ENCODE measurements around the gene REX1BD.

The REX1BD gene

DNA sequence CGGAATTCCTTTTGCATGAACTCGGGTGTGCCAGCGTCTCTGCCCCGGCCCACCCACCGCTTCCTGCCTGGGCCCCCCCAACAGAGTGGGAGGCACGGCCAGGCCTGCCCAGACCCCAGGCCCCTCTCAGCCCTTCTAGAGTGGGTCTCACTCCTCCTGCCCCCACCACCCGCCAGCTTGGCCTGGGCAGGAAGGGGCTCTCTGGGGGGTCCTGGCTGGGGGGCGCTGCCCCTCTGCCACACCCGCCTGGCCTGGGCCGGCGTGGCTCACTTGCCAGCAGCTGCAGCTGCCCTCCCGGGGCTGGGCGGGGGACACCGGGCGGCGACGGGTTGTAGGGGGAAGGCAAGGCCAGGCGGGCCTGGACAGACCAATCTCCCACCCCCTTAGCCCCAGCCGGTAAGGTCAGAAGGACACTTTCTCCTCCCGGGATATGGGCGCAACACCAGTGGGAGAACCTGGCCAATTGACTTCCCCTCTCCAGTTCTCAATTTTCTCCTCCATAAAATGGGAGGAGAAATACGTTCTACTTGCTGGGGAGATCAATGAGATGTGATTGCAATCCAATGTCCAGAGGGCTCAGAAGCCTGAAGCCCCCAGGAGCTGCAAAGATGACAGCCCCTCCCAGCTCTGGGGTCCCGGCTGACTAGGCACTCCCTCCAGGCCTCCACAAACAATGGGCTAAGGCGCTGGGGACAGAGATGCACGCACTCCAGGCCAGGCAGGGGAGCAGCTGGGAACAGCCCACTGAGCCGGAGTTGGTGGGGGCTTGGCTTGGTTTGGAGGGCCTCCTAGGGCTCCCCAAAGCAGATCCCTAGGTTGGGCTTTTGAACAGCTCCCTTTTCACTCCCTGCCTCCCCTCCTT is 15.6 kb downstream of the REX1BD start:
- no peak for DNase-seq

GRCh38 chr19:18604820-18605159 is 16.2 kb downstream of the REX1BD start:
- no peak for DNase-seq

GRCh38 chr19:18605196-18605545 is 16.6 kb downstream of the REX1BD start:
- DNase-seq, result no peak

- no peak for DNase-seq
Measured at GRCh38 chr19:18605546-18606280, 17.1 kb downstream of the REX1BD start.

DNA sequence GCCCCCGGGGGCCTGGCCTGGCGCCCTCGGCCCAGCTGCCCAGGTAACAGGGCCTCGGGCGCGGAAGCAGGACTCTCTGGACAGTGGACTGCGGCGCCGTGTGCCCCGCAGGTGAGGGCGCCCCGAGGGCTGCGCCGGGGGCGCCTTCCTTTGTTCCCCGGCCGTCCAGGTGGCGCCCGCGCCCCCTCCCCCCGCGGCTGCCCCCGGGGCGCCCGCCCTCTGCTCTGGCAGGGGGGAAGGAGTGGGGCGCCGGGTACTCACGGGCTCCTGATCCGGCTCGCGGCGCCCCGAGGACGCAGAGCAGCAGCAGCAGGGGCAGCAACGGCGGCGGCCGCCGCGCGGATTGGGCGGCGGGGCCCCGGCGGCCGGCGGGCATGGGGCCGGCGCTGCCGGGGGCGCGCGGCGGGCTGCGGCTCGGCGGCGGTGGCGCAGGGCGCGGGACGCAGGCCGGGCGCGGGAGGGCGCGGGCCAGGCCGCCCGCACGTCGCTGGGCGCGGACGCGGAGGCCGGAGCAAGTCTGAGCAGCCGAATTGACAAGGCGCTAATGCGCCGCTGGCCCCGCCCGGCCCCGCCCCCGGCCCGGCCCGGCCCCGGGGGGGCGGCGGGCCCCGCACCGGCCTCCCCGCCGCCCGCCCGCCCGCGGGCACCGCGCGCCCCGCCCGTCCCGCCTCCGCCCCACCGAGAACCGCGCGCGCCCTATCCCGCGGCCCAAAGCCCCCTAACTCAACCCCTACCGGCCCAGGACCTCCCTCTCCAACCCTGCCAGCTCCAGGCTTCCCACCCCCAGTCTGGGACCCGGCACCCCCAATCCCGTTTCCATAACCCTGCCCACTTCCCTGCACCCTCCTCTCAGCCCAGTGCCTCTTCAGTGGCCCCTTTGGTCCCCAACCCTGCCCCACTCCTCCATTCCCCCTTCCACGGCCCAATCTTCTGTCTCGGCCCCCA is 18.0 kb downstream of the REX1BD start, which contains the start of gene CRLF1:
CRLF1 (minus strand) TSS at position 519 of the 945 bp plus-strand sequence; CDS start at position 376, 143 bp downstream.
- no peak for DNase-seq

DNA sequence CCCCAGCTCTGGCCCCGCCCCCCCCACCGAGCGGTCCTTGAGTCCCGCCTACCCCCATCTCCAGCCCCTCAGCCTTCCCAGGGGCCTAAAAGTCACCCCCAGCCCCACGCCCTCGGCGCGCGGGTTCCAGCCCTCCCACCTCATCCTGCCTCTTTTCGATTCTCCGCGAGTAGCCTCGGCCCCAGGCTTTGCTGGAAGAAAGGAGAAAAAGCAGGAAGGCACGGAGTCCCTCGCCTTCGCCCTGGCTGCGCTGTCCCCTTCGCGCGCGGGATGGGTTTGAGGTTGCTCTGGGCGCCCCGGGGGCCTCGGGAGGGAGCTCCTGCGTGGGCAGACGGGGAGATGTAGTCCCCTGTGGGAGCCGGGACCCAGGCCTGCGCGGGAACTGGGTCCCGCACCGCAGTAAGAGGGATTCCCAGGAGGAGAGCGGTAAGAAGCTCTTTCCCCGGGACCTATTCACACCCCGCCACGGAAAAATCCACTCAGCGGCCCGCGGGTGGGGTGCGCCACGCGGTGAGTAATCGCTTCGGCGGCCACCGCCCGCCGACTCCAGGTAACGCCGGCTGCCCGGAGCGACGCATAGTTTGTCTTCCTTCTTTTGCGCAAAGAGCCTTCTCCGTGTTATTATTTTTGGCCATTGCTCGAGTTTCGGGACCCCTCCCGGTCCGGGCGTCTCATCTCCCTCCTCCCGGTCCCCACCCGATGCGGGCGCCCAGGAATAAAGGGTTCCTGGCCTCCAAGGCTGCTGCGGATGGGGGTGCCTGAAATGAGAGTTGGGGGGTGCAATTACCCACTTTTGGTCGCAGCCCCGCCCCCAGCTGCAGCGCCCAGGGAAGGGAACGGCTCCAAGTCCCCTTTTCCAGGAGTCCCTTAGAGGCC is 18.9 kb downstream of the REX1BD start:
- DNase-seq, result no peak

- DNase-seq, result no peak
Measured at GRCh38 chr19:18608102-18608804, 19.7 kb downstream of the REX1BD start.

GRCh38 chr19:18608805-18609716 is 20.5 kb downstream of the REX1BD start:
- DNase-seq, result no peak

DNA sequence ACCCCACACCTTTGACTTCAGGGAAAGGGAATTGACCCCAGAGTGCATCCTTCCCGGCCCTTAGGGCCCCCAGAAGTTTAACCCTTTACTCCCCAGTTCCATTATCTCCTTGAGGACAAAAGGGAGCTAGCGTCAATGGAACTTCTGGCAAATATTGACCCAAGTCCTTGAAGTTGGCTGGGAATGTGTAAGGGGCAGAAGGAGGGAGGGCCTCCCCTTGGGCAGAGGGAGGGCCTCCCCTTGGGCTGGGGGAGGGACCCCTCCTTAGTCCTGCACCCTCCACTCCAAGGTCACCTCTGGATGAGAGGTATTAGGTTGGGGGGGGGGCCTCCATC is 21.1 kb downstream of the REX1BD start:
- DNase-seq, result no peak

- no peak for DNase-seq
Measured at GRCh38 chr19:18610245-18610555, 21.6 kb downstream of the REX1BD start.

- DNase-seq, result no peak
Measured at GRCh38 chr19:18610556-18611326, 22.1 kb downstream of the REX1BD start.

GRCh38 chr19:18611327-18612050 is 22.9 kb downstream of the REX1BD start:
- DNase-seq, result no peak

- no peak for DNase-seq
Measured at GRCh38 chr19:18612051-18612771, 23.6 kb downstream of the REX1BD start.

DNA sequence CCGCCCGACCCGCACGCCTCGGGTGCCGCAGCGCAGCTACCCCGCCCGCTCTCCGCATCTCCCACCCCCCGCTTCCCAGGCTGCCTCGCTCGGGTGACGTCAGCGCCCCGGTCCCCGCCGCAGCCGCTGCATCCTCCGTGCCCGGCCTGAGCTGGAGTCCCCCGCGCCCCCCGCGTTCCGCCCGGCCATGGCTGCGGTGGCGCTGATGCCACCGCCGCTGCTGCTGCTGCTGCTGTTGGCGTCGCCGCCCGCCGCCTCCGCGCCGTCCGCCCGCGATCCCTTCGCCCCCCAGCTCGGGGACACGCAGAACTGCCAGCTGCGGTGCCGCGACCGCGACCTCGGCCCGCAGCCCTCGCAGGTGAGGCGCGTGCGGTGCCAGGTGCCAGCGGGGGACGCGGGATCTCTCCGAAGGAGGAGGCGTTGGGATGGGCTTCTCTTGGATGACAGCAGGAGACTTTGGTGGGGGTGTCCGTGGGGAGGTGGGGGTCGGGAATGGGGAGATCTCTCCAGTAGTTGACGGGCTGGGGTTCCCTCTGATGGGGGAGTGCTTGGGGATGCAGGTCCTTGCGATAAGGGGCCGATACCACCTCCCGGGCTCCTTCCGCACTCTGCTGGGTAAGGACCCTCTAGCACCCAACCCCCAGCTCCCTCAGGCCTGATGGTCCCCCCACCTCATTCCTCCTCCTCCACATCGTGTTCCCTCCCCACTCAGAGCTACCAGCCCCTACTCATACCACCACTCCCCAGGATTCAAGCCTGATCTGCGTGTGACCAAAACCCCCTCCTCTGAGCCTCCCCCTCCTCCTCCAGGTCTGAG is 24.4 kb downstream of the REX1BD start, which contains the start of gene TMEM59L:
TMEM59L (plus strand) TSS at position 99 of the 817 bp plus-strand sequence; CDS start at position 188, 89 bp downstream.
- DNase-seq, result peak; percentile 53

- DNase-seq, result no peak
Measured at GRCh38 chr19:18613589-18614234, 25.1 kb downstream of the REX1BD start.

DNA sequence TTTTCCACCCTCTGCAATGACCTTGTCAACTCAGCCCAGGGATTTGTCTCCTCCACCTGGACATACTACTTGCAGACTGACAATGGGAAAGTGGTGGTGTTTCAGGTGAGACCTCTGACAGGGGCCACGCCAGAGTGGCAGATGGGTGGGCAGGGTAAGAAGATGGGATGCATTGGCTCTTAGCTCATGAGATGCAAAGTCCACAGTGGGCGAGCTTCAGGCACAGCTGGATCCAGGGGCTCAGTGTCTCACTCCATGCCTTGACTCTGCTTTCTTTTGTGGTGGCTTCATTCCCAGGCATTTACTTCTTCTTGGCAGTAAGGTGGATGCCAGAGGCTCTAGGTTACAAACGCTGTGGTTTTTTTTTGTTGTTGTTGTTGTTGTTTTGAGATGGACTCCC is 27.4 kb downstream of the REX1BD start:
- no peak for DNase-seq

GRCh38 chr19:18617562-18617961 is 29.0 kb downstream of the REX1BD start:
- no peak for DNase-seq

Measured in stimulated activated CD4-positive, alpha-beta T cell treated with anti-CD3 and anti-CD28 coated beads, Interleukin-4, amount 100 ng/mL, for 1 hour (primary cell).